ENCODE results near the gene MAEA. TPM values are rescaled to one million over a fixed set of nuclear protein-coding genes. Genes with fewer than 3 reads are reported as not detected.
A peak's percentile ranks its signal among the peaks of the same experiment; 100 is the strongest.

The MAEA gene
- total RNA-seq, 2 experiments from 2014 or later, result 63.8 to 69.0 TPM

- Mint-ChIP-seq H3K36me3 (ENCODE audit: low read depth) (peaks cover 33% of the 10 kb centered on the region), H3K27ac (no peak overlapping the region), H3K27me3 (no peaks in the 10 kb centered on the region), H3K9me3 (no peaks in the 10 kb centered on the region), H3K4me1 (peaks cover 29% of the 10 kb centered on the region), H3K4me3 (no peak overlapping the region)
- no peak for DNase-seq
- POLR2A ChIA-PET, result interaction anchor here (0.6 kb wide), 1 partner anchor 20 kb away, joined by 3 read pairs; no protein-coding TSS in a partner anchor
- CTCF ChIA-PET, result no interaction called here
Measured at GRCh38 chr4:1325681-1326635, 36.3 kb downstream of the MAEA start.

GRCh38 chr4:1326751-1327525 is 37.2 kb downstream of the MAEA start:
- Mint-ChIP-seq H3K4me1 (peaks cover 38% of the 10 kb centered on the region), H3K4me3 (no peak overlapping the region), H3K27me3 (no peaks in the 10 kb centered on the region), H3K27ac (no peak overlapping the region), H3K9me3 (no peaks in the 10 kb centered on the region), H3K36me3 (ENCODE audit: low read depth) (peaks cover 39% of the 10 kb centered on the region)
- ChIA-PET CTCF (interaction anchor here (1.5 kb wide), 1 partner anchor 41 kb away, joined by 4 read pairs; no protein-coding TSS in a partner anchor), POLR2A (no interaction called here)
- no peak for DNase-seq

- Mint-ChIP-seq H3K27me3 (no peaks in the 10 kb centered on the region), H3K4me1 (peaks cover 46% of the 10 kb centered on the region), H3K9me3 (no peaks in the 10 kb centered on the region), H3K36me3 (ENCODE audit: low read depth) (peaks cover 41% of the 10 kb centered on the region), H3K4me3 (no peak overlapping the region), H3K27ac (no peak overlapping the region)
- POLR2A ChIA-PET, result no interaction called here
- no peak for DNase-seq
- CTCF ChIA-PET, result interaction anchor here (1.5 kb wide), 1 partner anchor 41 kb away, joined by 4 read pairs; no protein-coding TSS in a partner anchor
Measured at GRCh38 chr4:1327526-1328266, 38.0 kb downstream of the MAEA start.

GRCh38 chr4:1328267-1329155 is 38.8 kb downstream of the MAEA start:
- ChIA-PET CTCF (interaction anchor here (0.6 to 1.5 kb wide), 2 partner anchors 42 to 168 kb away, joined by 4 to 5 read pairs; no protein-coding TSS in a partner anchor), POLR2A (no interaction called here)
- DNase-seq, result no peak
- peaks cover 47% of the 10 kb centered on the region for H3K36me3 Mint-ChIP-seq (ENCODE audit: low read depth)
- no peak overlapping the region for H3K4me3 Mint-ChIP-seq
- peak overlapping the region; percentile 50 for H3K27ac Mint-ChIP-seq
- no peaks in the 10 kb centered on the region for H3K9me3 Mint-ChIP-seq
- H3K27me3 Mint-ChIP-seq, result no peaks in the 10 kb centered on the region
- H3K4me1 Mint-ChIP-seq, result peaks cover 47% of the 10 kb centered on the region

- peak; percentile 50 for DNase-seq
- Mint-ChIP-seq H3K4me1 (peaks cover 52% of the 10 kb centered on the region), H3K9me3 (no peaks in the 10 kb centered on the region), H3K4me3 (peak overlapping the region; percentile 45), H3K27ac (peak overlapping the region; percentile 89), H3K27me3 (no peaks in the 10 kb centered on the region), H3K36me3 (ENCODE audit: low read depth) (peaks cover 53% of the 10 kb centered on the region)
- ChIA-PET POLR2A (no interaction called here), CTCF (interaction anchor here (0.6 to 1.5 kb wide), 4 partner anchors 11 to 169 kb away, joined by 3 to 5 read pairs (median 4); no protein-coding TSS in a partner anchor)
Measured at GRCh38 chr4:1329408-1330371, 40.0 kb downstream of the MAEA start.

- Mint-ChIP-seq H3K27me3 (no peaks in the 10 kb centered on the region), H3K27ac (peak overlapping the region; percentile 89), H3K4me1 (peaks cover 58% of the 10 kb centered on the region), H3K9me3 (no peaks in the 10 kb centered on the region), H3K4me3 (peak overlapping the region; percentile 45), H3K36me3 (ENCODE audit: low read depth) (peaks cover 60% of the 10 kb centered on the region)
- DNase-seq, result peak; percentile 83
- ChIA-PET POLR2A (no interaction called here), CTCF (interaction anchor here (0.7 to 1.5 kb wide), 3 partner anchors 9 to 63 kb away, joined by 3 to 4 read pairs (median 3); no protein-coding TSS in a partner anchor)
Measured at GRCh38 chr4:1330761-1331590, 41.3 kb downstream of the MAEA start.

GRCh38 chr4:1331591-1332353 is 42.1 kb downstream of the MAEA start:
- POLR2A ChIA-PET, result no interaction called here
- CTCF ChIA-PET, result interaction anchor here (1.0 to 1.1 kb wide), 2 partner anchors 15 to 32 kb away, joined by 3 read pairs; partner anchors contain the start of gene UVSSA
- H3K4me3 Mint-ChIP-seq, result no peak overlapping the region
- H3K27ac Mint-ChIP-seq, result peak overlapping the region; percentile 60
- H3K27me3 Mint-ChIP-seq, result no peaks in the 10 kb centered on the region
- H3K9me3 Mint-ChIP-seq, result no peaks in the 10 kb centered on the region
- peaks cover 61% of the 10 kb centered on the region for H3K4me1 Mint-ChIP-seq
- DNase-seq, result no peak
- H3K36me3 Mint-ChIP-seq (ENCODE audit: low read depth), result peaks cover 63% of the 10 kb centered on the region

GRCh38 chr4:1332686-1333085 is 43.0 kb downstream of the MAEA start:
- H3K4me1 Mint-ChIP-seq, result peaks cover 70% of the 10 kb centered on the region
- no peak for DNase-seq
- POLR2A ChIA-PET, result no interaction called here
- CTCF ChIA-PET, result interaction anchor here (1.0 to 1.1 kb wide), 2 partner anchors 14 to 33 kb away, joined by 3 read pairs; partner anchors contain the start of gene UVSSA
- peak overlapping the region; percentile 9 for H3K27ac Mint-ChIP-seq
- no peaks in the 10 kb centered on the region for H3K9me3 Mint-ChIP-seq
- H3K36me3 Mint-ChIP-seq (ENCODE audit: low read depth), result peaks cover 69% of the 10 kb centered on the region
- no peaks in the 10 kb centered on the region for H3K27me3 Mint-ChIP-seq
- no peak overlapping the region for H3K4me3 Mint-ChIP-seq

GRCh38 chr4:1333256-1333655 is 43.6 kb downstream of the MAEA start:
- Mint-ChIP-seq H3K9me3 (no peaks in the 10 kb centered on the region), H3K4me3 (no peak overlapping the region), H3K27ac (no peak overlapping the region), H3K4me1 (peaks cover 71% of the 10 kb centered on the region), H3K27me3 (no peaks in the 10 kb centered on the region), H3K36me3 (ENCODE audit: low read depth) (peaks cover 68% of the 10 kb centered on the region)
- ChIA-PET CTCF (no interaction called here), POLR2A (no interaction called here)
- no peak for DNase-seq

Measured in activated CD4-positive, alpha-beta T cell treated with anti-CD3 and anti-CD28 coated beads, Interleukin-2, amount 10 ng/mL, durations not matched to agents 7 days and 5 days (primary cell).